SK-N-MC (cell line): ENCODE data around the gene TRIM8.

Experiments used
- EZH2 ChIP-seq: fragments of 200-600 bp; sonication (generic); IDR thresholded peaks from one replicate; pipeline ENCODE4 v1.6.1; 2017; ENCODE audit warnings: antibody characterized with exemption
- FOXP2 ChIP-seq: optimal IDR thresholded peaks from 2 replicates; pipeline ENCODE3; 2011; ENCODE audit warnings: mild to moderate bottlenecking, moderate library complexity; ENCODE audit not compliant: insufficient read depth; ENCODE audit errors: extremely low read length, control extremely low read depth
- POLR2AphosphoS5 ChIP-seq: IDR thresholded peaks from 2 replicates; pipeline ENCODE4 v1.6.1; 2012; ENCODE audit warnings: mild to moderate bottlenecking, low read depth, low read length, borderline replicate concordance

DNA sequence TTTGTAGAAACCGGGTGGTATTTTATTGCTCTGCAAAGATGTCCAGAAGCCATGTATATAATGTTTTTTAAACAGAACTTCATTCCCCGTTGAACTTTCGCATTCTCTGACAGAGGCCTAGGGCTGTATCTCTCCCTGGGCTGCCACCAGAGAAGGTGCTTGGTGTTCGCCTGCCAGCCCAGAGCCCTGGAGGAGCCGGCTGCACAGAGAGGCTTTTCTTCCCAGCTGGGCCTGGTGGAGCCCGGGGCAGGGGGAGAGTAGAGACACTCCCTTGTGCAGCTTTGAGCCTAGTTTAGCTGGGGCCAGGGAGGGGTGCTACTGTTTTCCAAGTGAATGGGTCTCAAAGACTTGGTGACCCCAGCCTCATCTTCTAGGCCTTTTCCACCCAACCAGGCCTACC, 13.6 kb upstream of the TRIM8 start:
- TF ChIP-seq EZH2 = no peak
- TF ChIP-seq FOXP2 = no peak
- no peak for TF ChIP-seq POLR2AphosphoS5
